A172 (cell line): ENCODE results near the gene DPYD. TPM values are rescaled to one million over a fixed set of nuclear protein-coding genes. Genes with fewer than 3 reads are reported as not detected.
A peak's percentile ranks its signal among the peaks of the same experiment; 100 is the strongest.

Source experiments
- DNase-seq: peaks from one replicate; pipeline ENCODE4 v3.0.0-alpha.2; 2015; ENCODE audit warnings: low spot score
- total RNA-seq: library from RNA; depleted of rRNA; stranded (reverse); fragments of >200 nt; shearing (Covaris generic); gene quantifications from 2 replicates; pipeline ENCODE4 v1.2.3, GENCODE V29; 2014

DPYD gene
- total RNA-seq, 1 experiment from 2014 or later = 30.7 TPM

GRCh38 chr1:97143236-97143882 lies 777.5 kb downstream of the DPYD start:
- DNase-seq = peak; percentile 64

DNA sequence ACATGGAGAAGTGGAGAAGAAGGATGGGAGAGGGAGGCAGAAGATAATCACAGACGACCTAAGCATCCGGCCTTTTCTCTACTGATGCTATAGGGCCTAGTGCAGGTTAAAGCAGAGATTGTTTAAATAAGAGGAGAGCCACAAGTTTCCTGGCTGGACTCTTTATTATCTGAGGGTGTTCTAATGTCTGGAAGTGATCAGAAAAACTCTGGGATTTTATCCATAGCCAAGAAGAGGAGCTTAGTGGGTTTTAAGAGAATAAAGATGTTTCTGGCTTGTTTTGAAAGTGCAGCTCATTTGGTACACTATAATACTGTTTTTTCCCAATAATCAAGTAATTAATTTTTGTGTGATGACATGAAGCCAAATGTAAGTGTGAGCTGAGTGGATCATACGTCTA lies 780.2 kb downstream of the DPYD start:
- no peak for DNase-seq

- DNase-seq = peak; percentile 61
These were observed 781.3 kb downstream of the DPYD start for GRCh38 chr1:97139512-97139911.

DNA sequence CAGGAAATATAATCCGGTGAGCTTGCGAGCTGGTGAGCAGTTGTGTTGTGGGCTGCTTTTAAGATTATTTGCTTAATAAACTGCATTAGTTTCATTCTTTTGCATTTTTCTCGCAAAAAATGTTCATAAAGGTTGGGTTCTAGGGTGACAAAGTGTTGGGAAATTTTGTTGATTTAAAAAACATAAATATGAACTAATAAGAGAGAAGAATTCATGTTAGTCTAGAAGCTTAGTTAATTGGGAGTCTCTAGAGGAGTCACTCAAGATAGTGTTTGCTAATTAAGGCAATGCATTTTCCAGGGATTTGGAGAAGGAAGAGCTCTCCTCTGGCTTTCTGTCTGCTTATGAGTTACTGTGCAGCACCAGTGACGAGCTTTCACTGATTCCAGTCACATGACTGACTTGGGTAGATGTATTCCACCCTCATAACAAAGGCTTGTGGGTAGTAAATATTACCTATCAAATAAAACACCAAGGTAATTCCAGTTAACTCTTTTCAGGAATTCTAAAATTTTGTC lies 782.3 kb downstream of the DPYD start:
- DNase-seq = peak; percentile 15

DNA sequence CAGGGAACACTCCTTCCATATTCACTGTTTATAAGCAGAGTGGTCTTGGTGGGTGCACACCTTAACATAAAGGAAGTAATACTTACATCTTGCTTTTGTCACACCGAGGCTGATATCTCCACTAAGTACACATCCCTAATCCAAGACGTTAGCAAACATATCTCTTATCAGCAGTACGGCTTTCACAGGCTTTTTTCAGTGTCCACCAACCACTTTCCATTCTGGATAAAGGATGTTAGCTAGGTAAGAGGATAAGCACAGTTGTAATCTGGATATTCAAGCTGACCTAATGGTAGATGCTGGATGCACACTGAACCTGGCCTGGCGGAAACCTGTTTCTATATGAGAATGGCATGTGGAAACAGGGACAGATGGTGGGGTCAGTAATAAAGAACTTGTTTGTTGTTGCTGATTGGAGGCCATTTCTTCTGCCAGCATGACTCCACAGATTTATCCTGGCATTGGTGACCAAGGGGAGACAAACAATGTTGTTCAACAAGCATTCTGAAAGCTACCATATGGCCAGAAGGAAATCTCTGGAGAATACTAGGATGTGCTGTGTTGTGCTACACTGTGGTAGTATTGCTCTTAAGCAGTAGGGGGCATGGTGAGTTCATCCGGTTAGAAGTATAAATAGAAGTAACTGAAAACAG lies 782.8 kb downstream of the DPYD start:
- peak; percentile 76 for DNase-seq

- DNase-seq = no peak
These were observed 783.8 kb downstream of the DPYD start for GRCh38 chr1:97136996-97137395.

DNA sequence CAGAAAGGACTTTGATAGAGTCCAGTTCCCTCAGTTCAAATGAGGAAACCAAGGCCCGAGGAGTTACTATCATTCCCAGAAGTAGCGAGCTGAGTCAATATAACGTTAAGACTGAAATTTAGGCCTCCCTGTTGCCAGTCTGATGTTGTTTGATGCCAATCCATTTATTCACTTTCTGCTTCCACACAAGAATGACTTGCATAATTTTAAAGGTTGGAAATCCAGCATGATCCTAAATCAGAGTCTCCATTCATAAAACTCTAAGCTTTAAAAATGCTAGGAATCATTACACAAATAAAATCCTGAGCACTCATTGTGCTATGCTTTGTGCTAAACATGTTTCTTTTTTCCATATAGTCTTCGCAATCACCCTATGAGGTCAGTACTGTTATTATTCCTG lies 784.9 kb downstream of the DPYD start:
- DNase-seq = no peak

DNA sequence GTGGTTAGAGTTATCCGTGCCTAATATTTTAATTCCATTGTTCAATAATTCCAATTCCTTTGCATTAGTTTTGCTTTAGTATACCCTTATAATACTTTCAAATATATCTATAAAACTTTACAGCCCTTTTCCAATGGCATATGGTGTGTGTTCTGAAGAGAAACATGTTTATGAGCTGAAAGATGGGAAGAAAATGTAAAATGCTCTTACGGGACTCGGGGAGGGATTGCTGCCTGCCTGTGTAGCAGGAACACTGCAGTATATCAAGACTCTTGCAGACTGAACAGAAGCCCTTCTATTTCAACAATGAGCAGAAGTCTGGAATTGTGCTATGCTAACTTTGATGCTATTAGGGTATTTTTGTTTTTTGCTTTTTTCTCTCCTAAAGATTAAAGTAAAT lies 792.4 kb downstream of the DPYD start:
- no peak for DNase-seq

DNA sequence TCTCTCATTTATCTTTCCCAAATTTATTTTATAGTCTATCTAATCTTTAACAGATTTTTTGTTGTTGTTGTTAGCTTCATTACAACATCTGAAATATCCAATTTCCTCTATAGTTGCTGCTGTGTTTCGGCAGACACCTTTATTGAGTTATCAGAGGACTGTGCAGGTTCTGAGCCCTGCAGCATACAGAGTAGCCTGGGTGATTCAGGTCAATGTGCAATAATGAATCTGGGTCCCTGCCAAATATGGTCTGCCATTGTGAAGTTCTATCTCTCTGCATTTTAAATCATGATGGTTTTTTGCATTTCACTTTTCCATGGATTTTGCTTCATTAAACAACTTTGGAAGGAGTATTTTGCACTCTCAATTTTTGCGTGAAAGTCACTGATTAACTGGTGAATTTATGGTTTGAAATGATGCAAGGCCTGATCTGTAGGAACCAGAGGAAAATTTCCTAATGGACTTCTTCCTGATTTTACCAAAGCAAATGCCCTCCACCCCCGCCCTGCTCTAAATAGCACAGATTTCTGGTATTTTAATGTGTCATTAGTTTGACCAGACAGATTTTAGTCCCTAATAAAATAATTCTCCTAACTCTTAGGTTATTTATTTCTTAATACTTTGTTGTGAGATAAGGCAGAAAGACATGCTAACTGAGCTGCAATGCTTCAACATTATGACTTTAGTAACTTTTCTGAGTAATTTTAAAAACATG lies 797.0 kb downstream of the DPYD start:
- no peak for DNase-seq

- DNase-seq = no peak
These were observed 800.0 kb downstream of the DPYD start for GRCh38 chr1:97120806-97121205.

DNA sequence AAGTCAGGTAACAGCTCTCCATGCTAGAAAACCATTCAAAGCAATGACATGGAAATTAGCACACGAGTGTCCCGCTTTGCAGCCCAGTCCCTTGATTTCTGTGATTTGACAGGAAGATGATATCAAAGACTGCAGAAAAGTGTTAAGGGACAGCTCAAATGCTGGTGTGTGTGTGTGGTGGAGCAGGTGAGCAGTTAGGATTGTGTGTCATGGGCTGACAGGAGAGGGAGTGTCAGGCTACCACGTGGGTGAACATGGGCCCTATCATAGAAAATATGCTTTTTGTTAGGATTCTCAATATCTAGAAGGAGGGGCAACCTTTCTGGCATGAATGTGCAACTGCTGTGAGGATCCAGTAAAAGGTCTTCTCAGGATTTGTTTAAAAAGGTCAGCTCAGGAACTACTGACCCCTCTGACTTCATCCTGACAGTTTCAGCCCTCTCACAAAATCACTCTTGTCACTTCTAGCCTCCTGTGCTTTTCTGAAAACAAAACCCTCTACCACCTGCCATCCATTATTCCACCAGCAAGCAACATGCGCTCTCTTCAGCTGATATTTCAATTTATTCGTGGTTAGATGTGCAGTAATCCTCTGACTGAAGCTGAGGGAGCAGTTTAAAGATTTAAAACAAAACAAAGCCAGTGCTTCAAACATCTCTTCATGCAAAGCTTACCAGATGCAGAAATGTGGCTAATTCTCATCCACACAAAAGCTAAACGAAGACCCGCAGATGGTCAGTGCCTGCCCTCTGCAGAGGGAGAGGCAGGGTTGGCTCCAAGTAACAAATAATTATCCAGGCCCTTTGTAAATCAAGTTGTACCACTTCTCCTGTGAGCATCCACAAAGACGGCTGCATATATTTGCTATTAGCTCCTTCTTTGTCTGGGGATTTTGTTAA lies 801.3 kb downstream of the DPYD start:
- no peak for DNase-seq

DNA sequence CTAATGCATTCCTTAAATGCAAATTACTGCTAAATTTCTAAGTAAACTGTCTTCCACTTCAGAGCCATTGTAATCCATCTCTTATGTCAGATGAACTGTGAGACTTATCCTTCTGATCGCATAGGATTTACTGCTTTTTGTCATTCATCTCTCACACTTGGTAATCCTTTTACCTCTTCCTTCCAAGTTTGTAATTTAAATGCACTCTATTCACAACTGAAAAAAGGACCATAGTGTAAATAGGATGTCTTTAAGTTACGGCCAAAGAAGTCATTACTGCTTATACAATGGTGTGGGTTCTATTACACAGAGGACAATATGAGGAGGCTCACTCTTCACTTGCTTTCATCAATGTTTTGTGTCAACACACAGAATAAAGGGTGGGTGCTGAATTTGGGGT lies 806.0 kb downstream of the DPYD start:
- DNase-seq = no peak

DNA sequence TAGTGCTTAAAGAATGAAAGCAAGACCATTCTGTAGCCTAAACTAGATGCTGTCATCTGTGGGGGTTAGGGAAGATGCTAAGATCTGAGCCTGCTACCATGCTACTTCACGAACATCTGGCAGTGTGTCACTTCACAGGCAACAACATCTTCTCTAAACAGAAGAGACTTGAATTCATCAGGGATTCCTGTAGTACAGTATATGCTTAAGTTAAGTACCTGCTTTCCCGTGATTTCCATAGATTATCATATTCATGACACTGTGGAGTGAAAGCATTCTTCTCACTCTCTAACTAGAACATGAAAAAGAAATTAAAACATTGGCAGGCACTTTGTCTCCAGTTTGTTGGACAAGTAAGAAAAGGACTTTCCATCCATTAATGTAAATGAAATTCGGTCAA lies 808.4 kb downstream of the DPYD start:
- no peak for DNase-seq

DNA sequence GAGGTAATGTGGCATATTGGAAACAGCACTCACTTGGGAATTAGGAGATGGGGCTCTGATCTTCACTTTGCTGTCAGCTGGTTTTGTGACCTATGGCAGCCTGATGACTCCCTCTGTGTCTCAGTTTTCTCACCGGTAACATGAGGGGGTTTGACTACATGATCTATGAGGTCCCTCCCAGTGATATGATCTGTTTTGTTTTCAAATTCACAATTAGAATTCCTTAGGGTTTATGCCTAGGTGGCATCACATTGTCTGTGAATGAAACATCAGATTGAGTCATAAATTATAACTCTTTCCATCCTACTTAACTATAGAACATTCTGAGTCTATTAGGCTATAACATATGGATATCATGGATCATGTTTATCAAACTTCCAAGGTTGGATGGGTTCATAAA lies 812.7 kb downstream of the DPYD start:
- DNase-seq = no peak

GRCh38 chr1:97105531-97105930 lies 815.3 kb downstream of the DPYD start:
- DNase-seq = no peak

GRCh38 chr1:97101509-97101908 lies 819.3 kb downstream of the DPYD start:
- no peak for DNase-seq

- DNase-seq = no peak
These were observed 823.4 kb downstream of the DPYD start for GRCh38 chr1:97097404-97097925.

- no peak for DNase-seq
These were observed 825.1 kb downstream of the DPYD start for GRCh38 chr1:97095764-97096163.

DNA sequence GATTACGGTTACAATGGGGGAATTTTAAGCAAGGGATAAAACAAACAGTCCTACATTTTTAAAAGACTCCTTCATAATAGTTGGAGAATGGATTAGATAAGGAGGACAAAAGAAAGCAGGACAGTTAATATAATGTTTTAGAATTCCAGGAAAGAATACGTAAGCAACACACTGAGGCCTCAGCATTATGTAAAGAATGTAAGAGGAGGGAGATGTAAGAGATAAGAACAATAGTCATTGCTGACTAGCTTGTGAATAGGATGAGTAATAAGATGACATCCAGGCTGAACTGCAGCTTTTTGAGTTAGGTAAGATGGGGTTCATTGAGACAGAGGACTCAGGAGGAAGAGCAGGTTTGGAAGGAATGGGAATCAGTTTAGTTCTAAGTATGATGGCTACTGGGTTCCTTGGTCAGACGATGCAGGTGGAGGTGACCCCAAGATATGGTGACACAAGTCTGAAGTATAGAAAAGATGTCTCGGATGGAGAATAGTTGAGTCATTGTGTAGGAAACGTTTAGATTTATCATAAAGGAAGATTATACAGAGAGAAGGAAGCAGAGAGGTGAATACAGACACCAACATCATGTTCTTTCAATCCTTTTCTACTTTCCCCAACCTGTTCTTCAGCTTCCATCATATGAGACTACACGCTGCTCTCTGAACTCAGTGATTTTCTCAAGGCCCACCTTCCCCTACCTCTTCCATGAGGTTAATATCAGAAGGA lies 826.4 kb downstream of the DPYD start:
- DNase-seq = peak; percentile 77

DNA sequence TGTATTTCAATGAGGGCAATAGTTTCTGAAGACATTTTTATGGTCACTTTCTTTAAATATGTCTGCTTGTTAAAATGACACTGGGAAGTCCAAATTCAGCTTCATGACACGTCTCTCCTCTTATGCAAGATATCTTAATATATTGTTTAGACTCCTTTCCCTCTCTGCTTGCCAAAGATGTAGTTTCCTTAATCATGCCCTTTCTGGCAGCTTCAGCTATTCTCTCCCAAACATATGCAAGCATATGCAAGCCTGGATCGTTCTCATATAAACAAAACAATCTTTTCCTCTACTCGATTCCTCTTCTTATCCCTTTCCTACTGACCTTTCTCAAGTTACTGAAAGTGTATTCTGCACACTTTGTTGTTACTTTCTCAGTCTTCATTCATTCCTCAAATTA lies 827.1 kb downstream of the DPYD start:
- DNase-seq = no peak

DNA sequence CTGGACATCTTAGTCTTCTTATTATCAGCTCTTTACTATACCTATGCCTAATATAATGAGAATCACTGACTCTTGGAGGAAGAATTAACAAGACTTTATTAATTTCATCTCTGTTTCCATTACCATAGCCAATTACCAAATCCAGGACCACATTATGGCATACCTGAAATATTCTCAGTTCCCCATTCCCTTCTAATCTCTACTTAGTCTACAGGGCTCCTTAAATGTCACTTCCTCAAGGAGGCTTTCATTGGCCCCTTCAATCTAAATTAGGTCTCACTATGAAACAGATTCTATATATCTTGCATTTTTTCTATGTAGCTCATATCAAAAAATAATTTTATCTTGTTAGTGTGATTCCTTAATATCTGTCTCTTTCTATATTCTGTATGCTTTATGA lies 828.0 kb downstream of the DPYD start:
- DNase-seq = no peak
